Measurements from ENCODE around the gene ETAA1.

GRCh38 chr2:67455219-67456142, 58.3 kb downstream of the ETAA1 start:
- TF ChIP-seq POLR2AphosphoS5 (IDR thresholded peaks at IDR 0.05), result no peak
- TF ChIP-seq CTCF (IDR thresholded peaks at IDR 0.05), result no peak
- no peak for TF ChIP-seq POLR2A (IDR thresholded peaks at IDR 0.05)

Measured in transverse colon (tissue), 4 donors.